K562 (cell line): ENCODE data around the gene UBE2H.

Experiments
- HDAC2 ChIP-seq: fragments of 450-650 bp; IDR thresholded peaks from 2 replicates; pipeline ENCODE4 v1.6.1; 2016; ENCODE audit warnings: mild to moderate bottlenecking
- POLR2AphosphoS5 ChIP-seq: IDR thresholded peaks from 2 replicates; pipeline ENCODE4 v1.6.1; 2011; ENCODE audit warnings: mild to moderate bottlenecking, low read depth, low read length, moderate library complexity; ENCODE audit not compliant: control insufficient read depth, insufficient read depth
- STAG1 ChIP-seq: sonication (generic); formaldehyde crosslinking; IDR thresholded peaks from 2 replicates; pipeline ENCODE4 v1.5.0; 2020; ENCODE audit warnings: missing genetic modification reagents, borderline replicate concordance
- YY1 ChIP-seq, 3 experiments: IDR thresholded peaks; 2 replicates each; pipeline ENCODE4 v1.6.1; 2011; ENCODE audit warnings: low read length in 2 of 3, mild to moderate bottlenecking in 2 of 3, moderate library complexity in 2 of 3, borderline replicate concordance in 1 of 3, control low read depth in 1 of 3, low read depth in 1 of 3; ENCODE audit not compliant: insufficient read depth in 3 of 3, insufficient replicate concordance in 2 of 3, control insufficient read depth in 1 of 3, insufficient read length in 1 of 3; ENCODE audit errors: extremely low read depth in 1 of 3
- ZNF766 ChIP-seq: fragments of 200-800 bp; sonication (Bioruptor generic); conservative IDR thresholded peaks from 2 replicates; pipeline ENCODE4 v1.6.1; 2016; ENCODE audit warnings: missing genetic modification characterization, missing compliant biosample characterization

DNA sequence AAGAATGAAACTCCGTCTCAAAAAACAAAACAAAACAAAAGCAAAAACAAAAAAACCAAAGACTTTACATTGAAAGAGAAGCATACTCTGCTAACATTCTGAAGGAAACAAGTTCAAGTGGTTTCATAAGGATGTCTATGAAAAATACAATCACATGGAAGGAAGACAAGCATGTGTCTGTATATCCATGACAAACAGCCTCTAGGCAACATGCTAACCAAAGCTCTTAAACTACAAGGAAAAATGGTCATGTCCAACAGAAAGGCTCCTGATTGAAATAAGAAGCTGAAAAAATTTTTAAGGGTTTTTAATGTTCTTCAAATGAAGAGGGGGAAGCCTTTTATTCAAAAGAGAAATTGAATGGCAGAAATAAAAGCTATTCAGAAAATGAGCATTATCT is 64.9 kb downstream of the UBE2H start:
- TF ChIP-seq YY1 (IDR thresholded peaks at IDR 0.05; ENCODE audit: borderline replicate concordance in 1 of 3, control insufficient read depth in 1 of 3, extremely low read depth in 1 of 3, insufficient read depth in 3 of 3, insufficient read length in 1 of 3, insufficient replicate concordance in 2 of 3, low read depth in 1 of 3, low read length in 2 of 3) (no peak), STAG1 (CRISPR knock-in tag) (no peak), POLR2AphosphoS5 (no peak), HDAC2 (no peak), ZNF766 (no peak)
